ENCODE data around the gene TRMT112. TPM values are rescaled to one million over a fixed set of nuclear protein-coding genes. Genes with fewer than 3 reads are reported as not detected.

Gene TRMT112
- total and polyA plus RNA-seq, 2 of the 4 experiments (the other 2 are of a cell fraction): 173 to 202 TPM

GRCh38 chr11:64352995-64353714 lies 35.8 kb upstream of the TRMT112 start:
- H2AK9ac ChIP-seq (replicated peaks; ENCODE audit: low read depth, low read length, poor library complexity): no peak overlapping the region
- in situ Hi-C loops (cut with MboI; ENCODE audit: low sequenced_read_pairs) (no loop called here), intact Hi-C loops (cut with micrococcal nuclease) (no loop called here), dilution Hi-C loops (cut with HindIII; ENCODE audit: low sequenced_read_pairs, unreplicated experiment) (no loop called here)
- no peak overlapping the region for H3K18ac ChIP-seq (ENCODE audit: low read depth, low read length)
- H4K8ac ChIP-seq (ENCODE audit: low read depth in 2 of 2, low read length in 2 of 2): no peak overlapping the region
- 82% methylated on average over 23 of the region's 34 CpGs; no CpG with 5 or more reads in 1 of the 2 experiments for WGBS, 2 experiments (ENCODE audit: extremely low coverage in 2 of 2, insufficient read length in 1 of 2)
- H3K56ac ChIP-seq (ENCODE audit: extremely low read depth, insufficient read depth, low read length): no peak overlapping the region
- no peak overlapping the region for H3K23ac ChIP-seq (ENCODE audit: low read depth, low read length)
- no peak overlapping the region for H2AK5ac ChIP-seq (ENCODE audit: low read depth, low read length)
- DNase-seq: no peak
- H2BK5ac ChIP-seq (ENCODE audit: low read depth, low read length, poor library complexity, severe bottlenecking): no peak overlapping the region
- H3K79me1 ChIP-seq (ENCODE audit: low read depth in 1 of 2, low read length in 2 of 2): peaks cover 0 to 11% of the 10 kb centered on the region in 2 experiments; a peak in 3 of 4 replicates
- no peaks in the 10 kb centered on the region for H3K9me3 ChIP-seq (ENCODE audit: control insufficient read depth, insufficient read depth, low read length)
- TF ChIP-seq POLR2A (IDR thresholded peaks at IDR 0.05; ENCODE audit: low read depth, low read length): no peak
- no peak for TF ChIP-seq BHLHE40 (IDR thresholded peaks at IDR 0.05; ENCODE audit: low read depth, low read length)
- TF ChIP-seq ELK1 (IDR thresholded peaks at IDR 0.05; ENCODE audit: borderline replicate concordance, low read depth, low read length): no peak
- no peak for TF ChIP-seq CHD1 (IDR thresholded peaks at IDR 0.05; ENCODE audit: low read depth, low read length)
- TF ChIP-seq CEBPB (IDR thresholded peaks at IDR 0.05; ENCODE audit: low read depth, low read length): no peak
- TF ChIP-seq RFX5 (IDR thresholded peaks at IDR 0.05; ENCODE audit: low read depth, low read length): no peak
- TF ChIP-seq RCOR1 (IDR thresholded peaks at IDR 0.05; ENCODE audit: insufficient replicate concordance, low read length): no peak
- TF ChIP-seq FOS (IDR thresholded peaks at IDR 0.05; ENCODE audit: low read depth, low read length): no peak
- TF ChIP-seq, protein P1, sequence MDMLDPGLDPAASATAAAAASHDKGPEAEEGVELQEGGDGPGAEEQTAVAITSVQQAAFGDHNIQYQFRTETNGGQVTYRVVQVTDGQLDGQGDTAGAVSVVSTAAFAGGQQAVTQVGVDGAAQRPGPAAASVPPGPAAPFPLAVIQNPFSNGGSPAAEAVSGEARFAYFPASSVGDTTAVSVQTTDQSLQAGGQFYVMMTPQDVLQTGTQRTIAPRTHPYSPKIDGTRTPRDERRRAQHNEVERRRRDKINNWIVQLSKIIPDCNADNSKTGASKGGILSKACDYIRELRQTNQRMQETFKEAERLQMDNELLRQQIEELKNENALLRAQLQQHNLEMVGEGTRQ (IDR thresholded peaks at IDR 0.05; ENCODE audit: low read depth, low read length): no peak
- no peak for TF ChIP-seq NFE2L2 (IDR thresholded peaks at IDR 0.05; ENCODE audit: low read depth, low read length)
- TF ChIP-seq CTCF (conservative IDR thresholded peaks at IDR 0.05; ENCODE audit: low read depth, low read length): no peak
- TF ChIP-seq RAD21 (IDR thresholded peaks at IDR 0.05; ENCODE audit: low read length): no peak
- TF ChIP-seq MAZ (IDR thresholded peaks at IDR 0.05; ENCODE audit: borderline replicate concordance, low read depth, low read length): no peak
- TF ChIP-seq MXI1 (IDR thresholded peaks at IDR 0.05; ENCODE audit: borderline replicate concordance, low read depth, low read length): no peak
- no peak for TF ChIP-seq MAFK (IDR thresholded peaks at IDR 0.05; ENCODE audit: low read depth, low read length)
- TF ChIP-seq SMC3 (IDR thresholded peaks at IDR 0.05; ENCODE audit: low read depth, low read length): no peak
- H2AFZ ChIP-seq (replicated peaks; ENCODE audit: low read length, poor library complexity): no peak overlapping the region
- H3K4ac ChIP-seq (ENCODE audit: low read depth, low read length): no peak overlapping the region
- no peaks in the 10 kb centered on the region for H3K36me3 ChIP-seq (ENCODE audit: control insufficient read depth, insufficient read depth, low read length)
- ChIA-PET CTCF (interaction anchor here (0.6 to 1.1 kb wide), 2 partner anchors 52 to 335 kb away, joined by 3 read pairs; partner anchors contain the start of gene CATSPERZ), POLR2A (ENCODE audit: unreplicated experiment) (no interaction called here)
- no peak for ATAC-seq (ENCODE audit: low read depth)
- H2BK20ac ChIP-seq (ENCODE audit: low read depth, low read length): no peak overlapping the region
- H4K91ac ChIP-seq (ENCODE audit: insufficient read depth, low read depth, low read length): no peak overlapping the region
- no peaks in the 10 kb centered on the region for H4K20me1 ChIP-seq (ENCODE audit: insufficient read depth, low read length)
- no peak overlapping the region for H3K9ac ChIP-seq (ENCODE audit: low read depth, low read length)
- no peak overlapping the region for H3K4me3 ChIP-seq (ENCODE audit: insufficient read depth, low read depth, low read length)
- no TSS peak for BruUV-seq (replicated peaks)
- no peak overlapping the region for H3K27ac ChIP-seq (ENCODE audit: insufficient read depth, low read length)
- H2BK15ac ChIP-seq (ENCODE audit: low read depth, low read length): no peak overlapping the region
- no peak overlapping the region for H3K4me2 ChIP-seq (ENCODE audit: low read depth, low read length)
- H4K5ac ChIP-seq (ENCODE audit: low read depth, low read length): no peak overlapping the region
- H3K27me3 ChIP-seq (ENCODE audit: control insufficient read depth, insufficient read depth, low read length): no peaks in the 10 kb centered on the region
- no peak overlapping the region for H3K14ac ChIP-seq (replicated peaks; ENCODE audit: low read depth, low read length)
- H2BK120ac ChIP-seq (ENCODE audit: low read depth, low read length): no peak overlapping the region
- peaks cover 9% of the 10 kb centered on the region; the same call in 1 of the 2 replicates for H3K9me1 ChIP-seq (ENCODE audit: insufficient read depth, low read length)
- peaks cover 14% of the 10 kb centered on the region for H3K4me1 ChIP-seq (ENCODE audit: control insufficient read depth, insufficient read depth, low read length)

Measured in IMR-90 (cell line).